Suprapubic skin (tissue), 3 donors: ENCODE data around the gene SETBP1.

Experiments
- POLR2AphosphoS5 ChIP-seq, 3 donors: sonication (generic); formaldehyde crosslinking; IDR thresholded peaks; one replicate each; pipeline ENCODE4 v1.6.1; 2017; ENCODE audit warnings: antibody characterized with exemption in 3 of 3
- TF ChIP-seq, protein P1 (sequence below), 2 donors: fragments of 200-600 bp in 1 of 2; fragments of 450-650 bp in 1 of 2; sonication (generic) in 1 of 2; IDR thresholded peaks; one replicate each; pipeline ENCODE4 v1.5.1; 2016 to 2019; ENCODE audit warnings: antibody characterized with exemption in 2 of 2, mild to moderate bottlenecking in 1 of 2, moderate library complexity in 1 of 2

DNA sequence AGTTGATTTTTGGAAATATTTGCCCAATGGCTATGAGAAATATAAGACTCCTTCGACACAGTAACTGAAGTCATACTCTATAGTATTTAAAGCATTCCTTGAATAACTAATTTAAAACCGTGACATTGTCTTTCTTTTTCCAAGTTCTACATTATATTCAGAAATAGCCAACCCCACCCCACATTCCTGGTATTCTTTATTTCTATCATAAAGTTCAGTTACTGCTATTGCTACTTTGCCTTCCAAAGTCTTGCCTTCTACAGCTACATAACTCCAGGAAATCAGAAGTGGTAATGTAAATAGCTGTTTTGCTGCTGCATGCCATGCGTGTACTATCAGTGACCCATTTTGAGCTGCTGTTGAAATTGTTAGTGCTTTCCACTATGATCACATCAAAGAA, 45.1 kb upstream of the SETBP1 start:
- TF ChIP-seq, protein P1, sequence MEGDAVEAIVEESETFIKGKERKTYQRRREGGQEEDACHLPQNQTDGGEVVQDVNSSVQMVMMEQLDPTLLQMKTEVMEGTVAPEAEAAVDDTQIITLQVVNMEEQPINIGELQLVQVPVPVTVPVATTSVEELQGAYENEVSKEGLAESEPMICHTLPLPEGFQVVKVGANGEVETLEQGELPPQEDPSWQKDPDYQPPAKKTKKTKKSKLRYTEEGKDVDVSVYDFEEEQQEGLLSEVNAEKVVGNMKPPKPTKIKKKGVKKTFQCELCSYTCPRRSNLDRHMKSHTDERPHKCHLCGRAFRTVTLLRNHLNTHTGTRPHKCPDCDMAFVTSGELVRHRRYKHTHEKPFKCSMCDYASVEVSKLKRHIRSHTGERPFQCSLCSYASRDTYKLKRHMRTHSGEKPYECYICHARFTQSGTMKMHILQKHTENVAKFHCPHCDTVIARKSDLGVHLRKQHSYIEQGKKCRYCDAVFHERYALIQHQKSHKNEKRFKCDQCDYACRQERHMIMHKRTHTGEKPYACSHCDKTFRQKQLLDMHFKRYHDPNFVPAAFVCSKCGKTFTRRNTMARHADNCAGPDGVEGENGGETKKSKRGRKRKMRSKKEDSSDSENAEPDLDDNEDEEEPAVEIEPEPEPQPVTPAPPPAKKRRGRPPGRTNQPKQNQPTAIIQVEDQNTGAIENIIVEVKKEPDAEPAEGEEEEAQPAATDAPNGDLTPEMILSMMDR (IDR thresholded peaks at IDR 0.05), result no peak
- no peak for TF ChIP-seq POLR2AphosphoS5 (IDR thresholded peaks at IDR 0.05)
